B cell (primary cell): Measurements from ENCODE around the gene TRIO.

Experiments used
- CTCF ChIP-seq: fragments of 200-600 bp; IDR thresholded peaks from one replicate; pipeline ENCODE4 v1.8.0; 2022; ENCODE audit warnings: antibody characterized with exemption, mild to moderate bottlenecking
- EZH2 ChIP-seq: IDR thresholded peaks from 2 replicates; pipeline ENCODE4 v1.6.1; 2012; ENCODE audit warnings: borderline replicate concordance, low read depth, mild to moderate bottlenecking, moderate library complexity, low read length; ENCODE audit not compliant: insufficient read depth, poor library complexity, severe bottlenecking

- TF ChIP-seq CTCF (no peak), EZH2 (no peak)
Observed at GRCh38 chr5:14414007-14414406, 270.9 kb downstream of the TRIO start.
